H1 (cell line): ENCODE measurements around the gene CTPS1.

Experiments
- CTCF ChIP-seq, 3 experiments: IDR thresholded peaks; 1 replicate in 2 of 3; 2 replicates in 1 of 3; pipeline versions ENCODE4 v1.5.1 to v1.6.1; 2011; ENCODE audit warnings: low read length in 3 of 3, mild to moderate bottlenecking in 3 of 3, inconsistent platforms in 2 of 3, low read depth in 1 of 3, moderate library complexity in 1 of 3; ENCODE audit not compliant: insufficient read depth in 1 of 3; ENCODE audit errors: control extremely low read depth in 1 of 3
- EZH2 ChIP-seq: fragments of 200-600 bp; sonication (generic); IDR thresholded peaks from 2 replicates; pipeline ENCODE4 v1.7.1; 2012; ENCODE audit warnings: low read depth, mild to moderate bottlenecking, moderate library complexity, low read length, inconsistent platforms; ENCODE audit not compliant: severe bottlenecking
- RFX5 ChIP-seq: IDR thresholded peaks from 2 replicates; pipeline ENCODE4 v1.6.1; 2011; ENCODE audit warnings: low read depth, low read length, improper control_type of control experiment, borderline replicate concordance
- SIN3A ChIP-seq, 2 experiments: IDR thresholded peaks in 1 of 2; conservative IDR thresholded peaks in 1 of 2; 2 replicates each; pipeline ENCODE4 v1.6.1; 2011 to 2012; ENCODE audit warnings: low read length in 2 of 2, improper control_type of control experiment in 1 of 2, low read depth in 1 of 2, mild to moderate bottlenecking in 1 of 2
- SP4 ChIP-seq: IDR thresholded peaks from 2 replicates; pipeline ENCODE4 v1.6.1; 2012; ENCODE audit warnings: low read length, inconsistent platforms
- TBP ChIP-seq: IDR thresholded peaks from 2 replicates; pipeline ENCODE4 v1.6.1; 2011; ENCODE audit warnings: low read depth, low read length, improper control_type of control experiment

- TF ChIP-seq SIN3A (conservative IDR thresholded peaks at IDR 0.05 in 1 of 2, IDR thresholded peaks at IDR 0.05 in 1 of 2; ENCODE audit: low read depth in 1 of 2, low read length in 2 of 2) (no peak), RFX5 (no peak), EZH2 (no peak), CTCF (IDR thresholded peaks at IDR 0.05; ENCODE audit: control extremely low read depth in 1 of 3, insufficient read depth in 1 of 3, low read depth in 1 of 3, low read length in 3 of 3) (no peak), SP4 (no peak), TBP (no peak)
These were observed 10.1 kb upstream of the CTPS1 start for GRCh38 chr1:40969445-40969844.
